HG02763 (cell line): ENCODE results near the gene PDE4DIP.
A peak's percentile ranks its signal among the peaks of the same experiment; 100 is the strongest.
"Not testable (repeated sequence)": the region's sequence is repeated elsewhere in the genome, so short reads cannot be mapped to it uniquely, and the experiment has no call there.

Experiments used
- ATAC-seq: cut with Tn5 transposase; IDR thresholded peaks from one replicate; pipeline ENCODE4 v1.9.1; 2021; ENCODE audit warnings: mild to moderate bottlenecking, moderate library complexity; ENCODE audit not compliant: unreplicated experiment

The PDE4DIP gene

GRCh38 chr1:148968682-148969081, 124.5 kb downstream of the PDE4DIP start:
- not testable (repeated sequence) for ATAC-seq

GRCh38 chr1:148969126-148969525, 124.9 kb downstream of the PDE4DIP start:
- ATAC-seq: not testable (repeated sequence)

- ATAC-seq: peak; percentile 26
These were observed 131.2 kb downstream of the PDE4DIP start for GRCh38 chr1:148975453-148975852.

GRCh38 chr1:148975866-148976537, 131.8 kb downstream of the PDE4DIP start:
- peak; percentile 74 for ATAC-seq

GRCh38 chr1:148977785-148978184, 133.6 kb downstream of the PDE4DIP start:
- ATAC-seq: not testable (repeated sequence)

GRCh38 chr1:148989378-148989777, 145.2 kb downstream of the PDE4DIP start:
- not testable (repeated sequence) for ATAC-seq

- ATAC-seq: not testable (repeated sequence)
These were observed 146.1 kb downstream of the PDE4DIP start for GRCh38 chr1:148990233-148990788.

- not testable (repeated sequence) for ATAC-seq
These were observed 147.6 kb downstream of the PDE4DIP start for GRCh38 chr1:148991818-148992217.

- ATAC-seq: not testable (repeated sequence)
These were observed 148.1 kb downstream of the PDE4DIP start for GRCh38 chr1:148992364-148992763.

GRCh38 chr1:148996449-148997224, 152.4 kb downstream of the PDE4DIP start:
- not testable (repeated sequence) for ATAC-seq

- ATAC-seq: not testable (repeated sequence)
These were observed 153.2 kb downstream of the PDE4DIP start for GRCh38 chr1:148997405-148997804.

- ATAC-seq: not testable (repeated sequence)
These were observed 158.4 kb downstream of the PDE4DIP start for GRCh38 chr1:149002664-149003063.

GRCh38 chr1:149008326-149008725, 164.1 kb downstream of the PDE4DIP start:
- ATAC-seq: not testable (repeated sequence)

- not testable (repeated sequence) for ATAC-seq
These were observed 164.5 kb downstream of the PDE4DIP start for GRCh38 chr1:149008769-149009168.

- ATAC-seq: not testable (repeated sequence)
These were observed 165.5 kb downstream of the PDE4DIP start for GRCh38 chr1:149009761-149010160.

- ATAC-seq: not testable (repeated sequence)
These were observed 168.4 kb downstream of the PDE4DIP start for GRCh38 chr1:149012599-149012998.

GRCh38 chr1:149013513-149013912, 169.3 kb downstream of the PDE4DIP start:
- not testable (repeated sequence) for ATAC-seq

GRCh38 chr1:149015522-149015921, 171.3 kb downstream of the PDE4DIP start:
- ATAC-seq: not testable (repeated sequence)

GRCh38 chr1:149016626-149017025, 172.4 kb downstream of the PDE4DIP start:
- ATAC-seq: not testable (repeated sequence)

GRCh38 chr1:149018577-149018976, 174.3 kb downstream of the PDE4DIP start:
- ATAC-seq: not testable (repeated sequence)

GRCh38 chr1:149024327-149024726, 180.1 kb downstream of the PDE4DIP start:
- ATAC-seq: not testable (repeated sequence)

- ATAC-seq: not testable (repeated sequence)
These were observed 189.7 kb downstream of the PDE4DIP start for GRCh38 chr1:149033916-149034315.
